Fibroblast of skin of left quadriceps (primary cell): ENCODE data around the gene SPRR5.

Source experiments
- DNase-seq, 2 experiments: peaks; one replicate each; pipeline ENCODE4 v3.0.0-alpha.2; 2013; ENCODE audit warnings: low read depth in 2 of 2

Gene SPRR5

GRCh38 chr1:152946248-152946647 lies 758 bp upstream of the SPRR5 start:
- no peak for DNase-seq

- DNase-seq: no peak
These were observed 4.7 kb downstream of the SPRR5 start for GRCh38 chr1:152951711-152952110.

DNA sequence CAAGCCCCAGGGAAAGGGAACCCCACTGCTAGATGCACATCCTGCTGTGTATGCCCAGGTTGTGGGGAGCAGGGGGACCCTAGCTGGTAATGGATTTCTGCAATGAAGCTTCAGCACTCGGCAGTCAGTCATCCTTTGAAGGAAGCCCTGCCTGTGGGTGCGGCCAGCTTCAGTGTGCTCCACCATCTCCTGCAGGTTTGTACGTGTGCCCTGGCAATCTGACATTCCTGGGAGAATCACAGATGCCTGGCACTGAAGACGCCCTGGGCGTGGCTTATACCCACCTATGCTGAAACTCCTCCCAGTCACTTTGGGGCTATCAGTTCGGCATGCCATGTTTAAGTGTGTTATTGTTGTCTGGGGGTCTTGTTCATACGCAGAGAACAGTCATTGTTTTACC lies 6.8 kb downstream of the SPRR5 start:
- DNase-seq: no peak

GRCh38 chr1:152954436-152954835 lies 7.4 kb downstream of the SPRR5 start:
- DNase-seq: no peak

DNA sequence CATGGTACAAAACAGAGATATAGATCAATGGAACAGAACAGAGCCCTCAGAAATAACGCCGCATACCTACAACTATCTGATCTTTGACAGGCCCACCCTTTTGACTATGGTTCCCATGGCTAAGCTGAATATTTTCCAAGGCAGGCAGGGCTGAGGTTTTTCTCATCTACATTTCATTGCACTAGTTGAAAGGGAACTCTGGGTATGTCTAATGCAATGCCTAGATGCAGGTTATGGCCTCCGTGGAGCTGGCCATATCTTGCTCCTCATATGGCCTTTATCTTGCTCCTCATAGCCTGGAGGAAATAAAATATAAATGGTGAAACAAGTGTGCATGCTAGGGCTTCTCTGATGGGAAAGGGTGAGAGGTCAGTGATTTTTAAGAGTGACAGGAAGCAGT lies 10.6 kb downstream of the SPRR5 start:
- DNase-seq: no peak

DNA sequence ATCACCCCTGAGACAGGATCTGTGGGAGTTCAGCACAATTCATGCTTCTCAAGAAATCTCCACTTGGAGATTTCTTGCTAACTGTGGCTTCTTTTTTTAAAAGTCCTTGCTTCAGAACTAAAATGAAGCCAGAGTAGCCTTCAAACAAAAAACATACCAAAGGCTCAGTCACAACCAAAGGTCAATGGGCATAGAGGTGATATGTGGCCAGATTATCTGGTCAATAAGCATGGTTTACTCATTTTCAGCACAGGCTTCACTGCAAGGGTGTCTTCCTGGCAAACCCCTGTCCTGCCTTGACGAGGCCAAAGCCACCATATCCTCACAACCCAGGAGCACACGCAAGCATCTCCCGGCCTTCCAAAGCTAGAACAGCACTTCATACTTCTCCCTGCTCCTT lies 12.3 kb downstream of the SPRR5 start:
- DNase-seq: no peak

- no peak for DNase-seq
These were observed 12.9 kb downstream of the SPRR5 start for GRCh38 chr1:152959801-152960451.

DNA sequence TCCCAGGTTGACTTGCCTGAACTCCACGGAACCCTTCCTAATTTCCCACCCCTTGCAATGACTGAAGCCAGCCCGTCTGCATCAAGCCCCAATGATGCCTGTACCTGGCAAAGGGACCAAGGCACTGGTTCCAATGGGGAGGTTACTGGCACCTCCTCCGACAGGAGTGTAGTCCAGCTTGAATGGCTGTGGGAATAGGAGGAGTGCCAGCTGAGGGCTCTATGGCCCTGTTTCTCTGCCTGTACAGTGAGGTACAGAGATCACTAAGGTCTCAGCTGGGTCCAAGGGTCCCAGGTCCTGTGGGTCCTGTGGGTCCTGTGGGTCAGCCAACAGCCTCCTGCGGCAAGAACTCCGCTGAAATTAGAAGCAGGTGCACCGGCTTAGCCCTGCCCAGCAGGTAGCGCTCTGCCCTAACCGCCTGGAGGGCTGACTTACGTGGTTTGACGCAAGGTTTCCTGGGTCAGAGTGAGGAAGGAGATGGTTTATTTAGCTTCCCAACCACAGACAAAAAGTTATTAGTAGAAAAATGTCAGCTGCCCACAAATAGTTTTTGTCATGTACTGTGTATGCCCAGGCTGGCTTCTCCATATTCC lies 13.5 kb downstream of the SPRR5 start:
- no peak for DNase-seq

GRCh38 chr1:152961226-152961891 lies 14.4 kb downstream of the SPRR5 start:
- no peak for DNase-seq

DNA sequence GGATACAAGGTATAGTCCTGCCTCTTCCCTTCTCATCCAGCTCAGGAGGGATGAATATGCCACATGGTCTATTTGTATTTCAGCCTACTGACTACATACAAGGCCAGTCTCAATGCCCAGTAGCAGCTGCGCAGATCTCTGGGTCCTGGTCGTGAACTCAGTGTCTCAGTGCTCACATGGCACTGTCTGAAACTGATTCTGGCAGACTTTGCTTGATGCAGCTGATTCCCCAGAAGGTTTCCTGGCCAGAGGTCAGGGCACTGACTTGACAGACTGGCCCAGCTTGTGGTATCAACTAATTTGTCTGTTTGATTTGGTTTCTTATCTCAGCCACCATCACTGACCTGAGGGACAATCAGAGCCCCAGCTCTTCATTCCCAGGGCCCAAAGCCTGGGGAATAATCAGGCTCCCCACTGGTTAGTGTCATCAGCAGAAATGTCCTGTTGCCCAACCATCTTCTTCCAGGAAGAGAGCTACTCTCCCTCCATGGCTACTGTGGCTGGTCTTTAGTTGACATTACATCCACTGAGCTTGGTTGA lies 15.9 kb downstream of the SPRR5 start:
- no peak for DNase-seq

DNA sequence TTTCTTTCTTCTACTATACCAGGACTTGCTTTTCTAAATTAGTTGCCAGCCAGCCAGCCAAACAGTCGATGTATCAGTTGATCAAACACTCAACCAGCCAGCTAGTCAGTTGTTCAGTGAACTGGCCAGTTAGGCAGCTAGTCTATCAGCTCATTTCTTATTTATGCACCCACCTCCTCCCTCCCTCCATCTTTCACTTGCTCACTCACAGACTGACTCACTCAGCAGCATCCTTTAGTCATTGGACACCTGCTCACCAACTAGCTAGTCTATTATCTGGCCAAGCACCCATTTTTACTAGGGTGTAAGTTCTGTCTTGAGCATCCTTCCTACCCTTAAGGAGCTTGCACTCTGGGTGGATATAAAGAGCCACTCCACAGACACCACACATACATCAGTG lies 17.5 kb downstream of the SPRR5 start:
- no peak for DNase-seq

DNA sequence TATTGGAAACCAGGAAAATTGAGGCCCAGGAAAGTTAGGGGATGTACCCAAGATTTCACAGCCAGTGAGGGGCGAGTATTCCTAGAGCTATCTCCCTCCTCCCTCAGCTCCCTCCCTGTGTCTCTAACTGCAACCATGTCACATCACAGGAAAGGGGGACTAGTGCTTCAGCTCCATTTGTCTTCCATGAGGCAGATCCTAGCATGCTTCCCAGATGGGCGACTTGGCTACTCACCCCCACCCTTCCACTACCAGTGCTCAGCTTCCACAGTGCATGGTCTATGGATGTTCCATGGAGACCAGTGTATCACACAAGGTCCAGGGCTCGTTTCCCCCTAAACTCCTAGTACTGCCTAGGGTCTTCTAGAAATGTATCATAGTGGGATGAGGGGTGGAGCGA lies 18.8 kb downstream of the SPRR5 start:
- no peak for DNase-seq

GRCh38 chr1:152967201-152967600 lies 20.2 kb downstream of the SPRR5 start:
- DNase-seq: no peak

- DNase-seq: no peak
These were observed 21.2 kb downstream of the SPRR5 start for GRCh38 chr1:152968248-152968647.

DNA sequence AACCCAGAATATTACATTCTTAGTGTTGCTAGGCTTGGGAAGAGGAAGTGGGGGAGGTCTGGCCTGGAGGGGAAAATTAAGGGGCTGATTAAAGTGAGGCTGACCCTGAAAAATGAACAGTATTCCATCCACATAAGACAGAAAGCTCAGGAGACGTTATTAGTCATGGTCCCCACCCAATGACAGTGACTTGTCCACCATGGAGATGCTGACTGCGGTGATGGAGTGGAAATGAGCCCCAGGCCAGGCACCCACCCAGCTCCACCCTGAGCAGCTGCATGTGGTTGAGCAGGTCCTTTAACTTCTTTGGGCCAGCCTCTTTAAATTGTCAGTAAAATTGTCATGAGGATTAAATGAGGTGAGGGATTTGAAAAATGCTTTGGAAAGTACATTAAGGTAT lies 22.0 kb downstream of the SPRR5 start:
- no peak for DNase-seq

DNA sequence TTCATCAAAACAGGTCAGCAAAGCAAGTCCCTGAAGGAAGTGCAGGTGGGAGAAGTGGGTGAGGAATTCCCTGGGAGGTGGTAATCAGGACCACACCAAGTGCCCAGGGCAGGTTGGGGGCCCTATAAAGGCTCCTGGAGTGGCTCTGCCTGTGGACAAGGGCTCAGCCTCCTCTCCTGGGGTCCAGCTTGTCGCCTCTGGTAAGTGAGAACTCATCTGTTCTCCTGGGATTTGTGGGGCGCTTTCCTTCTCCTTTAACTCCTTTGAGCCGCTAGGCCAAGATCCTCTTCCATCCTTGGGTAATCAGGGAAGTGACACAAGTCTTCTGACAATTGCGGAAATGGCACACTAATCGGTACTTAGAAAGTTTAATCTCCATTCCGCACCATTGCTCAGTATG lies 23.5 kb downstream of the SPRR5 start, which contains the start of gene SPRR4:
Gene SPRR4 (plus strand): TSS at position 154 of the 400 bp plus-strand sequence. CDS start 1,243 bp downstream, outside the sequence.
- no peak for DNase-seq

DNA sequence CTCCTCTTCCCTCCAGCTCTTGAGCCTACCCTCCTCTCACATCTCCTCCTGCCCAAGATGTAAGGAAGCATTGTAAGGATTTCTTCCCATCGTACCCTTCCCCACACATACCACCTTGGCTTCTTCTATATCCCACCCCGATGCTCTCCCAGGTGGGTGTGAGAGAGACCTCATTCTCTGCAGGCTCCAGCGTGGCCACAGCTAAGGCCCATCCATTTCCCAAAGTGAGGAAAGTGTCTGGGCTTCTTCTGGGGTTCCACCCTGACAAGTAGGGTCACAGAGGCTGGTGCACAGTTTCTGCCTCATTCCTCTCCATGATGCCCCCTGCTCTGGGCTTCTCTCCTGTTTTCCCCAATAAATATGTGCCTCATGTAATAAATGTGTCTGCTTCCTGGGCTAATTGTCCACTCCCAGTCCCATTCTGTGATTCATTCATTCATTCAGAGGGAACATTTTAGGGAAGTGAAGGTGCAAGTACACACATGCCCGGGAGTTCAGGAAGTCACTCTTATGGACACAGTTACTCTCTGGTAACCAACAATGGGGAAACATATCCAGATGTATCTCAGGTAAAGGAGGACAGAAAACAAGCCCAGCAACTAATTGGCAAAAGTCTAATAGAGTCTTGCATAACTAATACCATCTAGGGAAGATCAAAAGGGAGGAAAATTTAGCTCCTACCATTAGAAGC lies 25.3 kb downstream of the SPRR5 start:
- DNase-seq: no peak

GRCh38 chr1:152976688-152977087 lies 29.7 kb downstream of the SPRR5 start:
- no peak for DNase-seq

GRCh38 chr1:152977614-152978013 lies 30.6 kb downstream of the SPRR5 start:
- no peak for DNase-seq

DNA sequence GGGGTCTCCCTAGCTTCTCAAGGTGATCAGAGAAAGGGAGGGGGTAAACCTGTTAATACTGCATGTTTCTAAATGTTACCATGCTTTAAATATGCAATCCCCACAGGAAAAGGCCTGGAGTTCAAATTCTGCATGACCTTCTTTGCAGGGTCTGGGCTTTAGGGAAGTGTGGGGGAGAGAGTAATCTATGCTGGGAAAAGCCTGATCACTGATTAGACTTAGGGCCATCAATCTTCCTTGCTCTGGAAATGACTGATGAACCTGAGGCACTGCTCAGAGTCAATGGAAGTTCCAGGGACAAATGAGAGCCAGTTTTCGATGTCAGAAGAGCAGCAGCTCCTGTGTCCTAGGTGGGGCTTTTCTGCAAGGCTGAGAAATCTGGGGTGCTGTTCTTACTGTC lies 33.7 kb downstream of the SPRR5 start:
- DNase-seq: no peak

DNA sequence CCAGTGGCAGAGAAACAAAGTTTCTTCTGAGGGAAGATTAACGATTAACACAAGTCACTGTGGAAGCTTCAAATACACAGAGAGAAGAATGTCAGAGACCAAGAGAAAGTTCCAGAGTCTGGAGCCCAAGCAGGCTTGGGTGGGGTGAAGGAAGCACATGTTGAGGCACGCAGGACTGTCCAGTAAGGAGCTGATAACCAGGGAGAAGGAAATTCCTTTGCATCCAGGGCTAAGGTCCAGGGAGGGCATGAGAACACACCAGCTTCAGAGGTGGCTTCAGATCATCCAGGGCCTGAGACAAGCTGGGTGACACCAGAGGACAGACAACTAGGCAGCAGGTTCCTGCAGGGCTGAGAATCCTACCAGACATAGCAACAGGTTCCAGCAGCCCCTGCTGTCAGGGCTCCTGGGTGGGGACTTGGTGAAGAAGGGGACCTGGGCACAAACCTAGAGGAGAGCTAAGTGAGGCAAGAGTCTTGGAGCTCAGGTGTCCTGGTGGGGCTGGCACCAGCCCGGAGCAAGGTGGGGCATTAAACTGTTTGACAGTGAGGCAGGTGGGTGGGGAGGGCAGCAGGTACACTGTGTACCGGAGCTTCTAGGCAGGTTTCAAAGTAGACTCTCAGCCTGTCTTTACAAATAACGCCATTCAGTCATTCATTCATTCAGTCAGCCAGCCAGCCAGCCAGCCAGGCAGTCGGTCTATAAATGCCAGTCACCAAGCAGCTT lies 34.3 kb downstream of the SPRR5 start:
- DNase-seq: no peak

DNA sequence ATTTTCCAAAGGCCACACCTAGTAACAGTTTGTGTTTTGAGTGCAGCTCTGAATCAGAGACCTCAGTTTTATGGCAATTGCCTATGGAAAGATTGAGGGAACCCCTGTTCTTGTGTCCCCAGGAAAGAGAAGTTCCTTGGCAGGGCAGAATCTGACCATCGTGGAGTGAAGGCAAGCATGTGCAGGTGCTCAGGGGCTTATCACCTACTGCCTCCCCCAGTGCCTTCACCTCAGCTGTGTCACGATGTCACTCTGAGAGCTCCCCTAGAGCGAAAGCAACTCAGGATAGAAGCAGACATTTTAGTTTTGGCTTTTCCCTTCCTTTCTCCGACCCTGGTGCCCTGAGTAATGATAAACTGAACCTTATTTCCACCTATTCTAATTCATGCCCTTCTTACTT lies 35.1 kb downstream of the SPRR5 start:
- DNase-seq: no peak
